ENCODE data around the gene TCP11X1. TPM values are rescaled to one million over a fixed set of nuclear protein-coding genes. Genes with fewer than 3 reads are reported as not detected.
"Not testable (repeated sequence)": the region's sequence is repeated elsewhere in the genome, so short reads cannot be mapped to it uniquely, and the experiment has no call there.

Gene TCP11X1
- polyA plus RNA-seq, 1 of the 3 experiments (the other 2 are of a cell fraction): not detected

DNA sequence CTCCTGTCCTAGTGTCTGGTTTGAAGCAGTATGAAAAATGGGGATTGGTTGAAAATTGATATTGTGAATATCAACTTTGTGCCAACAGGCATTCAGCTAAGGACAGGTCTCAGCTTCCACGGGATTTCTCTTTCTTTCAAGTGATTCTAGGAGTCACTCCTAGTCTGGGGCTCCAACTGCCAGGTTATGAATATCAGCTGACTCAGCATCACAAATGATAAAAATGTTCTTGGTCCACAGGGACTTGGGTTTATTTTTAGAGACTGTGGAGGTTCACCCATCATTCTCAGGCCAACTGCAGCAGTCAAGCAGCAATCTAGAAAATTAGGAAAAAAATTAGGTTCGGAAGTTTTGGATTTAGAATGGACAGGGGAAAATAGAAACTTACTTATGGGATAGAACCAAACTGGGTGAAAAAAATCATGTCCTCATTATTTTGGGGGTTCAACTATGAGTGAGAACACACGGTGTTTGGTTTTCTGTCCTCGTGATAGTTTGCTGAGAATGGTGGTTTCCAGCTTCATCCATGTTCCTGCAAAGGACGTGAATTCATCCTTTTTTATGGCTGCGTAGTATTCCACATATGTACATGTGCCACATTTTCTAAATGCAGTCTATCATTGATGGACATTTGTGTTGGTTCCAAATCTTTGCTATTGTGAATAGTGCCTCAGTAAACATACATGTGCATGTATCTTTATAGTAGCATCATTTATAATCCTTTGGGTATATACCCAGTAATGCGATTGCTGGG lies 29.0 kb upstream of the TCP11X1 start (continued):
- TF ChIP-seq GABPA (IDR thresholded peaks at IDR 0.05; ENCODE audit: low read depth) (no peak), JUND (IDR thresholded peaks at IDR 0.05) (no peak)

DNA sequence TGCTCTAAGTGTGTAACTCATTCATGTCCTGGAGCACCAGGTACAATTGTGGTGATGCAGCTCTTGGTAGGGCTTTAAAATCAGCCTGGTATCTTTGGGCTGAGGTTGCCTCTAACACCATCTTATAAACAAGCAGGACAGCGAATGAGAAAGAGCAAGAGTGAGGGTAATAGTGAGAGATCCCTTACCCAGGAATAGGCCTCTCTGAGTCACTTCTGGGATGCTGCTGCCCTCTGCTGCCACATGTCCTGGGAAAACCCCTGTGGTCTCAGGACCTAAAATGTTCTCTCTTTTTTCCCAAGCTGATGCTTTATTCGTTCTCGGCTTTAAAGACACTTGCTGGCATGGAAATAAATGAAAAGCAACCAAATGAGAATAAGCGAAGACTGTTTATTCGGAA lies 7.2 kb upstream of the TCP11X1 start:
- H3K79me2 ChIP-seq (ENCODE audit: insufficient read depth); H4K20me1 ChIP-seq (ENCODE audit: insufficient read depth); H3K4me2 ChIP-seq; POLR2A ChIA-PET; H3K27me3 ChIP-seq (ENCODE audit: insufficient read depth); CTCF ChIA-PET; H3K9me2 ChIP-seq; DNase-seq; H2AFZ ChIP-seq (ENCODE audit: low read depth); H3K4me3 ChIP-seq (ENCODE audit: low read depth in 2 of 2, low read length in 1 of 2); H3F3A ChIP-seq (replicated peaks; ENCODE audit: insufficient read depth); H3K27ac ChIP-seq (ENCODE audit: low read depth in 2 of 2, low read length in 1 of 2); H3K9ac ChIP-seq; H3K9me3 ChIP-seq; H3K4me1 ChIP-seq (ENCODE audit: control insufficient read depth in 1 of 2, insufficient read depth in 2 of 2, low read depth in 1 of 2, low read length in 1 of 2); H3K36me3 ChIP-seq (replicated peaks in 1 of 2; ENCODE audit: control insufficient read depth in 1 of 2, insufficient read depth in 2 of 2, low read length in 1 of 2): not testable (repeated sequence)
- no CpG with 5 or more reads among the region's 5 CpGs for WGBS (ENCODE audit: low lambda C conversion rate)

DNA sequence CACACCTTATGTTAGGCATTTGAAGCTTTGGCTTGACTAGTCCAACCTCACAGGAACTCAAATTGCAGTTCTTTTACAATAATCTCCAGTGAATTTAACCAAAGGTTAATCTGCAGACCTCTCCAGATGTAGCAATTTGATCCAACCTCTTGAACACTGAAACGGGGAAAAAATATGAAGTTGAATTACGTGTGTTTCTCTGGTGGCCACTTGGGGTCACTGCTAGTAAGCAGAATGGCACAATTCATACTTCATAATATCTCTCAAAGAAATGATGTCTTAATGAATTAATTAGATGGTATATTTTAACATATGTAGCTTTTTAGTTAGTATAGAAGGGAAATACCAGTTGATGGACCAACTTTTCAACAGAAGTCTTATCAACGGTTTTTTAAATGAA lies 1.4 kb downstream of the TCP11X1 start:
- H3K4me2 ChIP-seq; H3K4me3 ChIP-seq (ENCODE audit: low read depth in 2 of 2, low read length in 1 of 2); H3K9me3 ChIP-seq; CTCF ChIA-PET; H3K9me2 ChIP-seq; H3K4me1 ChIP-seq (ENCODE audit: control insufficient read depth in 1 of 2, insufficient read depth in 2 of 2, low read depth in 1 of 2, low read length in 1 of 2); DNase-seq; H4K20me1 ChIP-seq (ENCODE audit: insufficient read depth); H3K27ac ChIP-seq (ENCODE audit: low read depth in 2 of 2, low read length in 1 of 2); H2AFZ ChIP-seq (ENCODE audit: low read depth); H3K36me3 ChIP-seq (replicated peaks in 1 of 2; ENCODE audit: control insufficient read depth in 1 of 2, insufficient read depth in 2 of 2, low read length in 1 of 2); H3K27me3 ChIP-seq (ENCODE audit: insufficient read depth); H3K79me2 ChIP-seq (ENCODE audit: insufficient read depth); POLR2A ChIA-PET; H3K9ac ChIP-seq; H3F3A ChIP-seq (replicated peaks; ENCODE audit: insufficient read depth): not testable (repeated sequence)
- no CpG with 5 or more reads among the region's 3 CpGs for WGBS (ENCODE audit: low lambda C conversion rate)

DNA sequence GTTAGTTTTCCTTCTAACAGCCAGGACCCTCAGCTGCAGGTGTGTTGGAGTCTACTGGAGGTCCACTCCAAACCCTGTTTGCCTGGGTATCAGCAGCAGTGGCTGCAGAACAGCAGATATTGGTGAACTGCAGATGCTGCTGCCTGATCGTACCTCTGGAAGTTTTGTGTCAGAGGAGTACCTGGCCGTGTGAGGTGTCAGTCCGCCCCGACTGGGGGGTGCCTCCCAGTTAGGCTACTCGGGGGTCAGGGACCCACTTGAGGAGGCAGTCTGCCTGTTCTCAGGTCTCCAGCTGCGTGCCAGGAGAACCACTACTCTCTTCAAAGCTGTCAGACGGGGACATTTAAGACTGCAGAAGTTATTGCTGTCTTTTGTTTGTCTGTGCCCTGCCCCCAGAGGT lies 20.6 kb downstream of the TCP11X1 start:
- CTCF ChIA-PET; H3K9me3 ChIP-seq; H3K4me1 ChIP-seq (ENCODE audit: control insufficient read depth in 1 of 2, insufficient read depth in 2 of 2, low read depth in 1 of 2, low read length in 1 of 2); H3K27ac ChIP-seq (ENCODE audit: low read depth in 2 of 2, low read length in 1 of 2); H3K4me3 ChIP-seq (ENCODE audit: low read depth in 2 of 2, low read length in 1 of 2); H3K36me3 ChIP-seq (replicated peaks in 1 of 2; ENCODE audit: control insufficient read depth in 1 of 2, insufficient read depth in 2 of 2, low read length in 1 of 2); H4K20me1 ChIP-seq (ENCODE audit: insufficient read depth); POLR2A ChIA-PET; H3K9ac ChIP-seq; H3K9me2 ChIP-seq; H3K27me3 ChIP-seq (ENCODE audit: insufficient read depth); H3K4me2 ChIP-seq; DNase-seq; H2AFZ ChIP-seq (ENCODE audit: low read depth); H3F3A ChIP-seq (replicated peaks; ENCODE audit: insufficient read depth); H3K79me2 ChIP-seq (ENCODE audit: insufficient read depth): not testable (repeated sequence)
- 20% methylated on average over 4 of the region's 7 CpGs for WGBS (ENCODE audit: low lambda C conversion rate)

DNA sequence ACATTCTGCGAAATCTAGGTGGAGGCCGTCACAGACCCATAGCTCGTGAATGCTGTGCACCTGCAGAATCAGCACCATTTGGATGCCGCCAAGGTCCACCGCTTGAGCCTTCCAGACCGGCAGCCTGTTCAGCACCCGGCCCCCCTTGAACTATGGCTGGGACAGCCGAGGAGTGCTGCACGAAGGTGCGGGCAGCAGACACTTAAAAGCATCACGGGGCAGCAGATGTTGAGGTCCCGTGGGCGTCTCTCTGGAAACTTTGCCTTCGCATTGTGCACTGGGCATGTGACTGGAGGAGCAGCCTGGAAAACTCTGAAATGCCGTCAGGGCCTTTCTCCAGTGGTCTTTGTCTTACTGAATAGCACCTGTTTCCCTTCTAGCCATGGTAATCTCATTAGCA lies 25.2 kb downstream of the TCP11X1 start:
- WGBS (ENCODE audit: low lambda C conversion rate): 8% methylated on average over 6 of the region's 15 CpGs
- POLR2A ChIA-PET; H3K4me3 ChIP-seq (ENCODE audit: low read depth in 2 of 2, low read length in 1 of 2); H3K9ac ChIP-seq; H3K4me1 ChIP-seq (ENCODE audit: control insufficient read depth in 1 of 2, insufficient read depth in 2 of 2, low read depth in 1 of 2, low read length in 1 of 2); H2AFZ ChIP-seq (ENCODE audit: low read depth); H3K27me3 ChIP-seq (ENCODE audit: insufficient read depth); H3K79me2 ChIP-seq (ENCODE audit: insufficient read depth); H3K9me3 ChIP-seq; CTCF ChIA-PET; H3K9me2 ChIP-seq; H3K4me2 ChIP-seq; DNase-seq; H3F3A ChIP-seq (replicated peaks; ENCODE audit: insufficient read depth); H4K20me1 ChIP-seq (ENCODE audit: insufficient read depth); H3K36me3 ChIP-seq (replicated peaks in 1 of 2; ENCODE audit: control insufficient read depth in 1 of 2, insufficient read depth in 2 of 2, low read length in 1 of 2); H3K27ac ChIP-seq (ENCODE audit: low read depth in 2 of 2, low read length in 1 of 2): not testable (repeated sequence)

DNA sequence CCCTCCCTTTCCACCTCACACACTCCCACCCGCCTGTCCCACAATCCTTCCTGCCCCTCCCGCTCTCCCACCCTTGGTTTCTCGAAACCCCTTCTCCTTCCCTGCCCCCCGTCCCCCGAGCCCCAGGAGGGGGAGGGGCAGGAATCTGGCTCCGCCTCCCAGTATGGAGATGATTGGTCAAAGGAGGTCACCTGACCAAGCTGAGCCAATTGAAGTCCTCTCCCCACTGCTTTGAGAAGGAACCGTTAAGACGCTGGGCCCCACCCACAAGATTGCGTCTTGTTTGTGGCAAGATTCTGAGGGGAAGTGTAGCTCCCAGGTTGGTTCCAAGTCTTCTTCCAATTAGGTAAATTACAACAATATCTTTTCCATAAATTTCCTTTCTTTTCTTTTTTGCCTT lies 31.8 kb downstream of the TCP11X1 start, which contains the start of gene NXF2:
Gene NXF2 (plus strand): TSS at position 275 of the 400 bp plus-strand sequence. CDS start 59,912 bp downstream, outside the sequence.
- H2AFZ ChIP-seq (ENCODE audit: low read depth); DNase-seq; H3K9me2 ChIP-seq; H3K4me3 ChIP-seq (ENCODE audit: low read depth in 2 of 2, low read length in 1 of 2); H3K9me3 ChIP-seq; H4K20me1 ChIP-seq (ENCODE audit: insufficient read depth); H3K79me2 ChIP-seq (ENCODE audit: insufficient read depth); H3K9ac ChIP-seq; H3K4me2 ChIP-seq; CTCF ChIA-PET; H3F3A ChIP-seq (replicated peaks; ENCODE audit: insufficient read depth); H3K4me1 ChIP-seq (ENCODE audit: control insufficient read depth in 1 of 2, insufficient read depth in 2 of 2, low read depth in 1 of 2, low read length in 1 of 2); H3K36me3 ChIP-seq (replicated peaks in 1 of 2; ENCODE audit: control insufficient read depth in 1 of 2, insufficient read depth in 2 of 2, low read length in 1 of 2); H3K27me3 ChIP-seq (ENCODE audit: insufficient read depth); POLR2A ChIA-PET; H3K27ac ChIP-seq (ENCODE audit: low read depth in 2 of 2, low read length in 1 of 2): not testable (repeated sequence)
- no CpG with 5 or more reads among the region's 9 CpGs for WGBS (ENCODE audit: low lambda C conversion rate)

DNA sequence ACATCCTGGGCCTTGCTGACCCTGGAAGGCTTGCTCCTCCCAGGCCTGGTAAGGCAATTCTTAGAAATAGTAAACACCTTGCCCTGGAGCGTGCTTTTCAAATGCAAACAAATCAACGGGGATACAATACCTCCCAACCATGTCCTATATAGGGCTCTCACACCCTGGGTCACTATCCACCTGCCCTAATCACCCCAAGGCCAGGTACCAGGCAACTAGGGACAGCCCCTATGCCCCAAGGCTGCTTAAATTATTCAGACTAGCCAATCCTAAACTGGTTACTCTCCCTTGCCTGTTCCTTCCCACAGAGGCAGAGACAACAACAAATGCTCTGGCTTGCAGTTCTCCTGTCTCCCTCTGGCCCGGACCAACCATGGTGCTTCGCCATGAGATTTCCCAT lies 57.1 kb downstream of the TCP11X1 start:
- H3K9me3 ChIP-seq; H3K79me2 ChIP-seq (ENCODE audit: insufficient read depth); H3F3A ChIP-seq (replicated peaks; ENCODE audit: insufficient read depth); H3K9ac ChIP-seq; H3K4me1 ChIP-seq (ENCODE audit: control insufficient read depth in 1 of 2, insufficient read depth in 2 of 2, low read depth in 1 of 2, low read length in 1 of 2); CTCF ChIA-PET; H4K20me1 ChIP-seq (ENCODE audit: insufficient read depth); DNase-seq; H3K4me2 ChIP-seq; H3K27ac ChIP-seq (ENCODE audit: low read depth in 2 of 2, low read length in 1 of 2); H3K36me3 ChIP-seq (replicated peaks in 1 of 2; ENCODE audit: control insufficient read depth in 1 of 2, insufficient read depth in 2 of 2, low read length in 1 of 2); H3K27me3 ChIP-seq (ENCODE audit: insufficient read depth); H3K9me2 ChIP-seq; H2AFZ ChIP-seq (ENCODE audit: low read depth); POLR2A ChIA-PET; H3K4me3 ChIP-seq (ENCODE audit: low read depth in 2 of 2, low read length in 1 of 2): not testable (repeated sequence)
- no CpG with 5 or more reads among the region's 4 CpGs for WGBS (ENCODE audit: low lambda C conversion rate)

Data from SK-N-SH (cell line).